Caco-2 (cell line): ENCODE results near the gene NDUFB10. TPM values are rescaled to one million over a fixed set of nuclear protein-coding genes. Genes with fewer than 3 reads are reported as not detected.

Experiments used
- BruUV-seq: library from RNA; stranded (reverse); fragments of 400-500 nt; replicated peaks from 2 replicates; lab custom pipeline; 2021; lab: Mats Ljungman, UMichigan
- CTCF ChIA-PET: fragments of 300-600 bp; sonication (Branson Sonifier 250); formaldehyde crosslinking; loops from one replicate; lab custom pipeline; 2022; ENCODE audit warnings: antibody characterized with exemption; lab: Charles Lee
- POLR2A ChIA-PET: fragments of 300-600 bp; sonication (Branson Sonifier 250); formaldehyde crosslinking; loops from one replicate; lab custom pipeline; 2022; ENCODE audit warnings: antibody characterized with exemption; lab: Charles Lee
- DNase-seq, 2 experiments: peaks; one replicate each; pipeline versions ENCODE4 v3.0.0 to v3.0.0-alpha.2; 2020 to 2022
- H3K27me3 ChIP-seq: replicated peaks from 2 replicates; pipeline ENCODE4 v1.6.0; 2011; ENCODE audit warnings: low read length; ENCODE audit not compliant: control insufficient read depth, insufficient read depth
- H3K36me3 ChIP-seq: 2 replicates; pipeline ENCODE4 v1.5.1; 2011; ENCODE audit warnings: low read length; ENCODE audit not compliant: control insufficient read depth, insufficient read depth
- H3K4me1 ChIP-seq: fragments of 250-450 bp; sonication (Bioruptor Pico); 2 replicates; pipeline ENCODE4 v1.5.1; 2020; ENCODE audit warnings: mild to moderate bottlenecking
- H3K4me3 ChIP-seq: 2 replicates; pipeline ENCODE4 v1.5.1; 2011; ENCODE audit warnings: low read depth, mild to moderate bottlenecking, control low read depth, low read length
- H3K9me3 ChIP-seq: fragments of 250-450 bp; sonication (Bioruptor Pico); 2 replicates; pipeline ENCODE4 v1.5.1; 2020; ENCODE audit warnings: mild to moderate bottlenecking, moderate library complexity
- H3K27ac Mint-ChIP-seq: one replicate; pipeline ENCODE4 v1.8.0; 2022; ENCODE audit warnings: mixed read lengths; ENCODE audit not compliant: unreplicated experiment
- H3K27me3 Mint-ChIP-seq: one replicate; pipeline ENCODE4 v1.8.0; 2022; ENCODE audit warnings: mixed read lengths; ENCODE audit not compliant: insufficient read depth, unreplicated experiment
- H3K36me3 Mint-ChIP-seq: one replicate; pipeline ENCODE4 v1.8.0; 2022; ENCODE audit warnings: mild to moderate bottlenecking, mixed read lengths; ENCODE audit not compliant: insufficient read depth, unreplicated experiment
- H3K4me1 Mint-ChIP-seq: one replicate; pipeline ENCODE4 v1.8.0; 2022; ENCODE audit warnings: low read depth, mixed read lengths; ENCODE audit not compliant: unreplicated experiment
- H3K4me3 Mint-ChIP-seq: one replicate; pipeline ENCODE4 v1.8.0; 2022; ENCODE audit warnings: mild to moderate bottlenecking, moderate library complexity, mixed read lengths; ENCODE audit not compliant: unreplicated experiment
- H3K9me3 Mint-ChIP-seq: one replicate; pipeline ENCODE4 v1.8.0; 2022; ENCODE audit warnings: mixed read lengths; ENCODE audit not compliant: unreplicated experiment
- intact Hi-C: fragments of 100-400 bp; cut with micrococcal nuclease; formaldehyde crosslinking; loops from one replicate; pipeline ENCODE4 v1.10.0; 2022; ENCODE audit not compliant: unreplicated experiment
- total RNA-seq: library from RNA; stranded (reverse); gene quantifications from 2 replicates; pipeline ENCODE4 v1.2.3, GENCODE V29; 2022
- TF ChIP-seq, protein P1 (sequence below), 2 experiments: fragments of 200-600 bp in 1 of 2; IDR thresholded peaks; 1 replicate in 1 of 2; 2 replicates in 1 of 2; pipeline versions ENCODE4 v1.5.1 to v1.8.0; 2011 to 2022; ENCODE audit warnings: antibody characterized with exemption in 1 of 2, control low read depth in 1 of 2, inconsistent platforms in 1 of 2, low read depth in 1 of 2, low read length in 1 of 2, mild to moderate bottlenecking in 1 of 2, moderate library complexity in 1 of 2; ENCODE audit not compliant: insufficient read depth in 1 of 2, severe bottlenecking in 1 of 2, unreplicated experiment in 1 of 2

NDUFB10 gene
- total RNA-seq, 1 experiment from 2014 or later, result 128 TPM

DNA sequence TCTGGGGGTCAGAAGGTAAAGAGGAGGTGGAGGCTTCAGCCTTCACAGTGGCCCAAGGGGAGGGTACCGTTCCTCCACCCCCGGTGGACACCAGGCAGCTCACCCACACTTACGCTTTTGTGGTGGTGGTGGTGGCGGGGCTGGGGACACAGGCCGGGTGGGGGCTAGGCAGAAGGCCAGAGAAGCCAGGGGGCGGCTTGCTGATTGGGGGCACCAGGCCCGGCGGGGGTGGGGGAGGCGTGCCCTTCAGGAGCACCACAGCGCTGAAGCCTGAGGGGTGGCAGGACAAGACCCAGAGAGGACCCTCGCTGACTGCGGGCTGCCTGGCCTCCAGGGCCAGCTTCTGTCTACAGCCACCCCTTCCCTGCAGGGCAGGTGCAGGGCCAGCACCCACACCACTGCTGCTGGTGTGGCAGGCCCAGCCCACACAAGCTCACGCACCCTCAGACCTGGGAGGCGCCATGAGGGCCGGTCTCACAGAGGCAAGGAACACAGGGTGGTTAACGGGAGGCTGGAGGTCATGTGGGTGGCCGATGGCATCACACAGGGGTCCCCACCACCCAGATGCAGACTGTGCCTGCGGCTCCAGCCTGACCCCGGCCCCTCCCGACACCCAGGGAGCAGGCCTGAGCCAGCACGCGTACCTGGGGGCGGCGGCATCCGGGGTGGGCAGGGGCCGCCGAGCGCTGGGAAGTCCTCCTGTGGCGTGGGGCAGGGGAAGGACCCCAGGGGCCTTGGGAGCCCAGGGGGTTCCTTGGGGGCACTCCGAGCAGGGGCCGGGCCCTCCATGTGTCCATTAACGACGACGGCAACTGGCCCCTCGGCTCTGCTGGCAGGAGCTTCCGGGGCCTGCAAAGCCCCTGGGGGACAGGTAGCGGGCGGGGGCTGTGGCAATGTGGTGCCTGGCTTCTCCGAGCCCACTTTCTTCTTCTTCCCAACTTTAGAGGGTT, 39.8 kb downstream of the NDUFB10 start:
- Mint-ChIP-seq H3K27ac (no peak overlapping the region), H3K9me3 (no peaks in the 10 kb centered on the region), H3K27me3 (no peaks in the 10 kb centered on the region), H3K4me3 (no peak overlapping the region), H3K36me3 (peaks cover 49% of the 10 kb centered on the region), H3K4me1 (no peaks in the 10 kb centered on the region)
- Histone ChIP-seq H3K4me3 (no peak overlapping the region), H3K36me3 (peaks cover 2% of the 10 kb centered on the region; the same call in 1 of the 2 replicates), H3K9me3 (no peaks in the 10 kb centered on the region), H3K27me3 (no peaks in the 10 kb centered on the region), H3K4me1 (no peaks in the 10 kb centered on the region)
- BruUV-seq, result no TSS peak
- DNase-seq, result no peak
- TF ChIP-seq, protein P1, sequence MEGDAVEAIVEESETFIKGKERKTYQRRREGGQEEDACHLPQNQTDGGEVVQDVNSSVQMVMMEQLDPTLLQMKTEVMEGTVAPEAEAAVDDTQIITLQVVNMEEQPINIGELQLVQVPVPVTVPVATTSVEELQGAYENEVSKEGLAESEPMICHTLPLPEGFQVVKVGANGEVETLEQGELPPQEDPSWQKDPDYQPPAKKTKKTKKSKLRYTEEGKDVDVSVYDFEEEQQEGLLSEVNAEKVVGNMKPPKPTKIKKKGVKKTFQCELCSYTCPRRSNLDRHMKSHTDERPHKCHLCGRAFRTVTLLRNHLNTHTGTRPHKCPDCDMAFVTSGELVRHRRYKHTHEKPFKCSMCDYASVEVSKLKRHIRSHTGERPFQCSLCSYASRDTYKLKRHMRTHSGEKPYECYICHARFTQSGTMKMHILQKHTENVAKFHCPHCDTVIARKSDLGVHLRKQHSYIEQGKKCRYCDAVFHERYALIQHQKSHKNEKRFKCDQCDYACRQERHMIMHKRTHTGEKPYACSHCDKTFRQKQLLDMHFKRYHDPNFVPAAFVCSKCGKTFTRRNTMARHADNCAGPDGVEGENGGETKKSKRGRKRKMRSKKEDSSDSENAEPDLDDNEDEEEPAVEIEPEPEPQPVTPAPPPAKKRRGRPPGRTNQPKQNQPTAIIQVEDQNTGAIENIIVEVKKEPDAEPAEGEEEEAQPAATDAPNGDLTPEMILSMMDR (IDR thresholded peaks at IDR 0.05; ENCODE audit: insufficient read depth in 1 of 2, low read depth in 1 of 2, low read length in 1 of 2, severe bottlenecking in 1 of 2, unreplicated experiment in 1 of 2), result no peak
- intact Hi-C loops, result no loop called here
- POLR2A ChIA-PET, result no interaction called here
- CTCF ChIA-PET, result no interaction called here

DNA sequence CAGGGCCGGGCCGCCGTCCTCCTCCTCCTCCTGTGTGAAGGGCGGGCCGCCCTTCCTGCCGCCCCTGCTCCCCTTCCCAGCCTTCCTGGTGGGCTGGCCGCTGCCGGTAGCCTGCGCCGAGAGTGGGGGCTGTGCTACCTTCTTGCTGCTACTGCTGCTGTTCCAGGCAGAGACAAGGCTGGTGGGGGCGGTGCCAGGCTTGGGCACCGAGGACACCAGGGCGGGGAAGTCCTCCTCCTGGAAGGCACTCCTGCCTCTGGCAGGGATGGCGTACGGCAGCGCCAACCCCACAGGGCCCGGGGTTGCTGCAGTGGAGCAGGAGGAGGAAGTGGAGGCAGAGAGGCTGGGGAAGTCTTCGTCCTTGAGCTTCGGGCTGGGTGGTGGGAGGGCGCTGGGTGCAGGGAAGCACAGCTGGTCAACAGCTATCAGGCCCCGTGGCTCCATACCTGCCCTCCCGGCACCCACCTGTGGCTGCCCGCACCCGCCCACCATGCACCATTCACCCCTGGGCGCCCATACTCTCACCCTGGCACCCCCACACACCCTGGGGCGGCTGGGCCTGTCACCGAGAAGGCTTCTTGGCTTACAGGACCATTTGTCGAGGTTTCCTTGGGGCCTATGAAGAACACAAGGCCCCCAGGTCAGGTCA, 40.7 kb downstream of the NDUFB10 start:
- BruUV-seq, result no TSS peak
- peaks cover 2% of the 10 kb centered on the region; the same call in 1 of the 2 replicates for H3K36me3 ChIP-seq
- POLR2A ChIA-PET, result no interaction called here
- Mint-ChIP-seq H3K27me3 (no peaks in the 10 kb centered on the region), H3K36me3 (peaks cover 58% of the 10 kb centered on the region), H3K27ac (no peak overlapping the region), H3K4me1 (no peaks in the 10 kb centered on the region), H3K9me3 (no peaks in the 10 kb centered on the region), H3K4me3 (no peak overlapping the region)
- TF ChIP-seq, protein P1 (IDR thresholded peaks at IDR 0.05; ENCODE audit: insufficient read depth in 1 of 2, low read depth in 1 of 2, low read length in 1 of 2, severe bottlenecking in 1 of 2, unreplicated experiment in 1 of 2), result no peak
- CTCF ChIA-PET, result no interaction called here
- intact Hi-C loops, result no loop called here
- H3K4me3 ChIP-seq, result no peak overlapping the region
- no peaks in the 10 kb centered on the region for H3K9me3 ChIP-seq
- DNase-seq, result no peak
- no peaks in the 10 kb centered on the region for H3K4me1 ChIP-seq
- H3K27me3 ChIP-seq, result no peaks in the 10 kb centered on the region

DNA sequence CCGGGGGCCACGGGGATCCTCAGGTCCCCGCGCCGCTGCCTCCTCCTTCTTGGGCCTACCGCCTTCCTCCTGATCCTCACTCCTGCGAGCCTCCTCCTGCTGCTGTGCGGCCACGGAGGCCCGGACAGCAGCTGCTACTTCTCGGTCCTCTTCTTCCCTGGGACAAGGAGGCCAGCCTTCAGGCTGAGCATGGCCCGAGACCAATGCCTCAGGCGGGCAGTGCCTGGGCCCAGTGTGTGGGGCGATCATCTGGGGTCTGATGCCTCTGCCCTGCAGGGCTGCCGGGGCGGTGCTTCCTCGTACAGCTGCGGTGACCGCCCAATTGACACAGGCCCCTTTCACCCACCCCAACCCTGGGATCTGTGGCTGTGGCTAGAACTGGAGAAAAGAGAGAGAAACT, 41.7 kb downstream of the NDUFB10 start:
- Histone ChIP-seq H3K36me3 (peaks cover 2% of the 10 kb centered on the region; the same call in 1 of the 2 replicates), H3K4me1 (no peaks in the 10 kb centered on the region), H3K4me3 (no peak overlapping the region), H3K9me3 (no peaks in the 10 kb centered on the region), H3K27me3 (no peaks in the 10 kb centered on the region)
- H3K27ac Mint-ChIP-seq, result no peak overlapping the region
- no peaks in the 10 kb centered on the region for H3K27me3 Mint-ChIP-seq
- ChIA-PET CTCF (no interaction called here), POLR2A (no interaction called here)
- DNase-seq, result no peak
- no TSS peak for BruUV-seq
- no peak overlapping the region for H3K4me3 Mint-ChIP-seq
- TF ChIP-seq, protein P1 (IDR thresholded peaks at IDR 0.05; ENCODE audit: insufficient read depth in 1 of 2, low read depth in 1 of 2, low read length in 1 of 2, severe bottlenecking in 1 of 2, unreplicated experiment in 1 of 2), result no peak
- H3K36me3 Mint-ChIP-seq, result peaks cover 56% of the 10 kb centered on the region
- peaks cover 3% of the 10 kb centered on the region for H3K4me1 Mint-ChIP-seq
- H3K9me3 Mint-ChIP-seq, result no peaks in the 10 kb centered on the region
- intact Hi-C loops, result no loop called here
